SK-N-MC (cell line): ENCODE data around the gene NPC1.

Experiments used
- EZH2 ChIP-seq: fragments of 200-600 bp; sonication (generic); IDR thresholded peaks from one replicate; pipeline ENCODE4 v1.6.1; 2017; ENCODE audit warnings: antibody characterized with exemption
- FOXP2 ChIP-seq: optimal IDR thresholded peaks from 2 replicates; pipeline ENCODE3; 2011; ENCODE audit warnings: mild to moderate bottlenecking, moderate library complexity; ENCODE audit not compliant: insufficient read depth; ENCODE audit errors: extremely low read length, control extremely low read depth
- POLR2AphosphoS5 ChIP-seq: IDR thresholded peaks from 2 replicates; pipeline ENCODE4 v1.6.1; 2012; ENCODE audit warnings: mild to moderate bottlenecking, low read depth, low read length, borderline replicate concordance

DNA sequence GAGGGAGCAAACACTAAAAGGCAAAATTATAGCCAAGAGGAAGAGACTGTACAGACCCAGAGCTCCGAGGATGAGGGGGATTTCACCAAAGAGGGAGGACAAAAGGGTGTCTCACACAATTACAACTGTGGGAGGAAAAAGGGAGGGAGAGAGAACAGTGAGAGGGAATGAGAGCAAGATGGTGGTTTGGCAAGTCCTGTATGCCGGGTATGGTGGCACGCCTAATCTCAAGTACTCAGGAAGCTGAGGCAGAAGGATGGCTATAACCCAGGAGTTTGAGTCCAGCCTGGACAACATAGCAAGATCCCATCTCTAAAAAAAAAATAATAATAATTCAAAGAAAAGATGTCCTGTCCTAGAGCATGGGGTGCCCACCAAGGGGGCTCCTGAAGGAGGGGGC, 34.3 kb downstream of the NPC1 start:
- TF ChIP-seq EZH2 = no peak
- no peak for TF ChIP-seq POLR2AphosphoS5
- no peak for TF ChIP-seq FOXP2
